GM21786 (cell line): ENCODE results near the gene FMC1.

Experiments
- ATAC-seq: cut with Tn5 transposase; IDR thresholded peaks from one replicate; pipeline ENCODE4 v1.9.1; 2021; ENCODE audit not compliant: unreplicated experiment

FMC1 gene

GRCh38 chr7:139370943-139371313, 29.8 kb downstream of the FMC1 start:
- no peak for ATAC-seq

DNA sequence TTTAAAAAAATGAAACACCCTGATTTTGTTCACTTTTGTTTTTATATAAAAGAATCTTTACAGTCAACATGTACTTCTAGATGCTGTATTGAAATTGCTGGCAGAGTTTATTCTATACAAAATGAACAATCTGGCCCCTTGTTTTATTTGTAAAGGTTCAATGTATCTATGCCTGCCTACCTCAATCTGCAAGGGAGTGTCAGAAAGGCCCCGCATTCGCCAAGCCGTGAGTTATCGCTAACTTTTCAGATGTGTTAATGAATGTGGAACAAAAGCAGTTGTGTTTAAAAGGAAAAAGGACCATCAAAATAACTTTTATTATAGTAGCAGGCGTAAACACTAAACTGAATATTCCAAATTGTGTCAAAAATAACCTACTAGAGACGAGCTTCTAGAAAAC, 33.1 kb downstream of the FMC1 start:
- no peak for ATAC-seq

GRCh38 chr7:139382439-139382838, 41.3 kb downstream of the FMC1 start:
- no peak for ATAC-seq

- ATAC-seq: no peak
Observed at GRCh38 chr7:139384611-139385010, 43.5 kb downstream of the FMC1 start.

DNA sequence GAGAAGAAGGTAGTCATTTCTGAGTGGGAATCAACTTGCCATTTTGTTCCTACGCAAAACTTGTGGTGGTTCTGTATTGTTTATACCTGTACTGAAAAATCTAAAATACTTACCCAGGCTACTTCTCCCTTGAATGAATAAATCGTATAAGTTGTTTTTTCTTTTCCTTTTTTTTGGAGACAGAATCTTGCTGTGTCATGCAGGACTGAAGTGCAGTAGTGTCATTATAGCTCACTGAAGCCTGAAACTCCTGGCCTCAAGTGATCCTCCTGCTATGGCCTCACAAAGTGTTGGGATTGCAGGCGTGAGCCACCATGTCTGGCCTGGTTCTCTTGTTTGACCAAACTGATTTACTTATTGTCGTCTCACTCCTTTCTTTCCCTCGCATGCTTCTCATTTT, 46.5 kb downstream of the FMC1 start:
- no peak for ATAC-seq

DNA sequence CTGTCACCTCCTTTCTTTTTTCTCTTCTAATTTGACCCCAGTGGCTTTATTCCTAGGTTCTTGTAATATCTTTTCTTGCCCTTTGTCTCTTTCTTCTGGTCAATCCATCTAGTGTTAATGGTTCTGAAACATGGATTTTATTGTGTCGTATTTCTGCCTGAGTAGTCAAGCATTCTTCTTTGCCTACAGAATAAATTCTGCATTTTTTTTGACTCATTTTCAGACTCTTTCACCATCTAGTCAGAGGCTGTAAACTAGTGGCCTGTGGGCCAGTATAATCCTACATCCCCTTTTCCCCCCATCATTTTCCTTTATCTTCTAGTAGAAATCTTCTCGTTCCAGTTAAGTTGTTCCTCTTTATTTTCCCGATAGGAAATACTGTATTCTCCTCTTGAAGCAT, 48.0 kb downstream of the FMC1 start:
- no peak for ATAC-seq

GRCh38 chr7:139389774-139390173, 48.6 kb downstream of the FMC1 start:
- ATAC-seq: no peak

GRCh38 chr7:139393621-139394211, 52.6 kb downstream of the FMC1 start:
- ATAC-seq: no peak

DNA sequence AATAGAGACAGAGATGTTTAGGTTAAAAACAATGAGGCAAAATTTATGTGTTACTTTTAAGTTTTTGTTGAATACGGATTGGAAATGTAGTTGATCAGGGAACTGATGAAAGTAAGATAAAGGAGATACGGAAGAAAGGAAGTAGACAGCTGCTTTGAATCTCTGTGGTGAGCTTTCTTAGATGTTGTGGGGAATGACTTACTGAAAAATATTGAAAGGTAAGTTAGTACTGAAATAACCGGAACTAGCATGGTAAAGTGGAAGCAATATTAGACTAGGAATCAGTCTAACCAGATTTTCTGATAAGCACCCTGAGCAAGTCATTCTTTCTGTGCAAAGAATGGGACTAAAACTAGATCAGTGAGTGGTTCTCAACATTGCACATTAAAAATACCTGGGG, 53.4 kb downstream of the FMC1 start:
- no peak for ATAC-seq
